ENCODE measurements around the gene TRAF7.

The TRAF7 gene

GRCh38 chr16:2188395-2188794 lies 32.8 kb downstream of the TRAF7 start:
- no peaks in the 10 kb centered on the region for H3F3A ChIP-seq (ENCODE audit: insufficient read depth)
- H3K27me3 ChIP-seq (ENCODE audit: low read length) = no peaks in the 10 kb centered on the region
- H3K9me3 ChIP-seq (ENCODE audit: insufficient read depth, low read length) = no peaks in the 10 kb centered on the region
- no peaks in the 10 kb centered on the region; the same call in 1 of the 2 replicates for H4K20me1 ChIP-seq (ENCODE audit: low read depth, low read length)
- no peak overlapping the region for H3K27ac ChIP-seq (ENCODE audit: low read depth, low read length)
- H3K79me2 ChIP-seq (ENCODE audit: insufficient read depth, low read length) = no peaks in the 10 kb centered on the region
- H3K9me2 ChIP-seq (replicated peaks; ENCODE audit: insufficient read depth, low read length) = no peaks in the 10 kb centered on the region
- no peaks in the 10 kb centered on the region for H3K36me3 ChIP-seq (ENCODE audit: low read length)
- H3K4me3 ChIP-seq (ENCODE audit: insufficient read depth, low read length, poor library complexity, severe bottlenecking) = no peak overlapping the region
- H3K9ac ChIP-seq (ENCODE audit: low read length) = no peak overlapping the region
- H3K4me2 ChIP-seq (ENCODE audit: low read depth, low read length, poor library complexity, severe bottlenecking) = no peak overlapping the region
- TF ChIP-seq EZH2phosphoT487 (conservative IDR thresholded peaks at IDR 0.05; ENCODE audit: low read length) (no peak), CTCF (IDR thresholded peaks at IDR 0.05; ENCODE audit: insufficient read depth, low read length, poor library complexity, severe bottlenecking) (no peak)
- H2AFZ ChIP-seq (ENCODE audit: low read depth, low read length, severe bottlenecking) = no peak overlapping the region

- H3K79me2 ChIP-seq (ENCODE audit: insufficient read depth, low read length) = no peaks in the 10 kb centered on the region
- H3K27ac ChIP-seq (ENCODE audit: low read depth, low read length) = no peak overlapping the region
- no peaks in the 10 kb centered on the region; the same call in 1 of the 2 replicates for H4K20me1 ChIP-seq (ENCODE audit: low read depth, low read length)
- H3F3A ChIP-seq (ENCODE audit: insufficient read depth) = no peaks in the 10 kb centered on the region
- no peaks in the 10 kb centered on the region for H3K9me3 ChIP-seq (ENCODE audit: insufficient read depth, low read length)
- H3K9me2 ChIP-seq (replicated peaks; ENCODE audit: insufficient read depth, low read length) = no peaks in the 10 kb centered on the region
- H3K4me3 ChIP-seq (ENCODE audit: insufficient read depth, low read length, poor library complexity, severe bottlenecking) = no peak overlapping the region
- no peaks in the 10 kb centered on the region for H3K27me3 ChIP-seq (ENCODE audit: low read length)
- H2AFZ ChIP-seq (ENCODE audit: low read depth, low read length, severe bottlenecking) = no peak overlapping the region
- H3K36me3 ChIP-seq (ENCODE audit: low read length) = no peaks in the 10 kb centered on the region
- H3K4me2 ChIP-seq (ENCODE audit: low read depth, low read length, poor library complexity, severe bottlenecking) = no peak overlapping the region
- TF ChIP-seq EZH2phosphoT487 (conservative IDR thresholded peaks at IDR 0.05; ENCODE audit: low read length) (no peak), CTCF (IDR thresholded peaks at IDR 0.05; ENCODE audit: insufficient read depth, low read length, poor library complexity, severe bottlenecking) (no peak)
- no peak overlapping the region for H3K9ac ChIP-seq (ENCODE audit: low read length)
Measured at GRCh38 chr16:2189252-2189893, 33.8 kb downstream of the TRAF7 start.

GRCh38 chr16:2190002-2190658 lies 34.5 kb downstream of the TRAF7 start:
- no peaks in the 10 kb centered on the region for H3K9me3 ChIP-seq (ENCODE audit: insufficient read depth, low read length)
- H3K27ac ChIP-seq (ENCODE audit: low read depth, low read length) = no peak overlapping the region
- no peaks in the 10 kb centered on the region for H3K9me2 ChIP-seq (replicated peaks; ENCODE audit: insufficient read depth, low read length)
- TF ChIP-seq CTCF (IDR thresholded peaks at IDR 0.05; ENCODE audit: insufficient read depth, low read length, poor library complexity, severe bottlenecking) = no peak
- no peak for TF ChIP-seq EZH2phosphoT487 (conservative IDR thresholded peaks at IDR 0.05; ENCODE audit: low read length)
- no peak overlapping the region for H2AFZ ChIP-seq (ENCODE audit: low read depth, low read length, severe bottlenecking)
- no peaks in the 10 kb centered on the region for H3F3A ChIP-seq (ENCODE audit: insufficient read depth)
- H3K4me3 ChIP-seq (ENCODE audit: insufficient read depth, low read length, poor library complexity, severe bottlenecking) = no peak overlapping the region
- no peak overlapping the region for H3K4me2 ChIP-seq (ENCODE audit: low read depth, low read length, poor library complexity, severe bottlenecking)
- H4K20me1 ChIP-seq (ENCODE audit: low read depth, low read length) = no peaks in the 10 kb centered on the region
- no peaks in the 10 kb centered on the region for H3K36me3 ChIP-seq (ENCODE audit: low read length)
- H3K9ac ChIP-seq (ENCODE audit: low read length) = no peak overlapping the region
- no peaks in the 10 kb centered on the region for H3K79me2 ChIP-seq (ENCODE audit: insufficient read depth, low read length)
- no peaks in the 10 kb centered on the region for H3K27me3 ChIP-seq (ENCODE audit: low read length)
